SKM-1 (cell line): ENCODE results near the gene HK1.

Source experiments
- DNase-seq: peaks from one replicate; lab custom pipeline; 2025; ENCODE audit not compliant: unreplicated experiment; lab: John Stamatoyannopoulos, UW

Gene HK1

GRCh38 chr10:69400936-69401335, 122.6 kb downstream of the HK1 start:
- DNase-seq = no peak

- DNase-seq = no peak
Observed at GRCh38 chr10:69401416-69401815, 123.1 kb downstream of the HK1 start.

- no peak for DNase-seq
Observed at GRCh38 chr10:69402386-69402785, 124.1 kb downstream of the HK1 start.

GRCh38 chr10:69403066-69403465, 124.8 kb downstream of the HK1 start:
- no peak for DNase-seq

- DNase-seq = no peak
Observed at GRCh38 chr10:69403519-69403918, 125.2 kb downstream of the HK1 start.

- DNase-seq = no peak
Observed at GRCh38 chr10:69404786-69405185, 126.5 kb downstream of the HK1 start.

- DNase-seq = no peak
Observed at GRCh38 chr10:69405221-69405620, 126.9 kb downstream of the HK1 start.

GRCh38 chr10:69406302-69406811, 128.1 kb downstream of the HK1 start:
- DNase-seq = no peak

GRCh38 chr10:69406816-69407580, 128.7 kb downstream of the HK1 start:
- DNase-seq = no peak

- peak; percentile 35 for DNase-seq
Observed at GRCh38 chr10:69407621-69408301, 129.5 kb downstream of the HK1 start.

GRCh38 chr10:69408318-69409175, 130.3 kb downstream of the HK1 start:
- DNase-seq = peak; percentile 93

- no peak for DNase-seq
Observed at GRCh38 chr10:69409176-69409495, 130.8 kb downstream of the HK1 start.

GRCh38 chr10:69409968-69410367, 131.7 kb downstream of the HK1 start:
- peak; percentile 75 for DNase-seq

GRCh38 chr10:69410487-69410886, 132.2 kb downstream of the HK1 start:
- no peak for DNase-seq

GRCh38 chr10:69411476-69411875, 133.2 kb downstream of the HK1 start:
- no peak for DNase-seq

GRCh38 chr10:69412232-69412790, 134.0 kb downstream of the HK1 start:
- no peak for DNase-seq

- no peak for DNase-seq
Observed at GRCh38 chr10:69413221-69413865, 135.0 kb downstream of the HK1 start.

- no peak for DNase-seq
Observed at GRCh38 chr10:69414036-69415018, 136.0 kb downstream of the HK1 start.

GRCh38 chr10:69415049-69415448, 136.8 kb downstream of the HK1 start:
- DNase-seq = no peak

GRCh38 chr10:69415951-69416350, 137.7 kb downstream of the HK1 start:
- DNase-seq = no peak
